ENCODE data around the gene FABP1. TPM values are rescaled to one million over a fixed set of nuclear protein-coding genes. Genes with fewer than 3 reads are reported as not detected.

FABP1 gene
- total and polyA plus RNA-seq, 8 donors, result 3.8 to 347 (median 7.2) TPM; not detected in 3

Small RNA genes within 50 kb of the gene (small RNA-seq; reads per million reads assigned to genes)
- gene MIR4780, result 0 reads per million in 4 donors

Other genes starting within 250 kb of the FABP1 start
- not detected for gene RNU2-63P, start 111.5 kb downstream of the FABP1 start, total RNA-seq
- not detected for gene RNU2-63P, start 111.5 kb downstream of the FABP1 start, polyA plus RNA-seq
- 10 to 100 TPM in 4 of 5 donors, 1 to 10 TPM in 1; 7.0 to 44.3 (median 22.6) TPM for gene KRCC1, start 72.3 kb downstream of the FABP1 start, total RNA-seq
- 10 to 100 TPM; 23.6 to 48.0 (median 31.9) TPM for gene KRCC1, start 72.3 kb downstream of the FABP1 start, polyA plus RNA-seq
- gene SMYD1, start 60.2 kb downstream of the FABP1 start, total RNA-seq, result 10 to 100 TPM in 4 of 5 donors, 1 to 10 TPM in 1; 7.5 to 25.4 (median 14.1) TPM
- gene SMYD1, start 60.2 kb downstream of the FABP1 start, polyA plus RNA-seq, result under 1 TPM; 0.12 to 0.48 (median 0.15) TPM
- 10 to 100 TPM in 2 of 5 donors, 1 to 10 TPM in 3; 1.3 to 24.6 (median 7.0) TPM for gene THNSL2, start 42.3 kb upstream of the FABP1 start, total RNA-seq
- 10 to 100 TPM; 13.9 to 23.7 (median 23.3) TPM for gene THNSL2, start 42.3 kb upstream of the FABP1 start, polyA plus RNA-seq